Inflammatory macrophage (primary cell): ENCODE data around the gene RRP8.

Experiments used
- DNase-seq, 2 donors: peaks; one replicate each; pipeline ENCODE4 v3.0.0-alpha.2; 2020 to 2022

RRP8 gene

GRCh38 chr11:6599449-6599848 is 4.0 kb downstream of the RRP8 start:
- no peak for DNase-seq

DNA sequence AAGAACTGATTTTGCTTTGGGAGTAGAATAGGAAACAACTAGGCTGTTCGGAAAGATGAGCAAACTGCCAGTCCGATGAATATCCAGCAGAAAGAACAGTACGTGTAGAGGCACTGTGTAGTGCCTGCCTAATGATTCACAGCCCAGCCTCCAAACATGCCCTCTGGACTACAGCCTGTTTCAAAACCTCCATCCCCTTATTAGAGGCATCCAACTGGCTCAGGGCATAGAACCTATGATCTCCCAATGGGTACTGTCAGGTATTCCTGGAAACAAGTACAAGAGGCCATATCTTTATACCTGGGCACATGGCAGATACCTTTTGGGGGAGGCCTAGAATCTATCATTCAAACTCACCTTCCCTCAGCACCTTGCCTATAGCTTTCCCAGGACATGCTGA is 4.9 kb downstream of the RRP8 start:
- DNase-seq, result no peak

DNA sequence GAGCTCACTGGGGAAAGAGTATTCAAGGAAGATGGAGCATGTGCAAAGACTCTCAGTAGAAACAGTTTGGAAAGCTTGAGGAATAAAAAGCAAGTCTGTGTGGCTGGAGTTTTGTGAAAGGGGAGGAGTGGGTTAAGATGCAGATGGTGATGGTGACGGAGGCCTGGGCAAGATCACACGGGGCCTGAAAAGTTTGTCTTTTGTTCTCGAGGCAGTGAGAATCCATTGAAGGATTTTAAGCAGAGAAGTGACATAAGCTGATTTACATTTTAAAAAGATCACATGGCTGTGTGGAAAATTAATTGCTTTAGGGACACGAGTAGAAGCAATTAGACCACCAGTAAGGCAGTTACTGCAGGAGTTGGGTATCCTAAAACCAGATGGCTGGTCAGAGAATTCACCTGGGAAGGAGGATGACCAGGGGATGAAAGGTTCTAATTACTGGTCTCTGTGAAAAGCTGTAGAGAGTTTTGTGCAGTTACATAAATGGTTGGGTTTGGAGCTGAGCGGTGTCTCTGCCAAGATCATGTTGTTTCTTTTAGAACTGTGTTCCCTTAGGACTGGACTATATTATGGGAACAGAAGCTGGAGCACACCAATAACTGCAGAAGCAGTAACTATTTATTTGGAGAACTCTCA is 7.1 kb downstream of the RRP8 start:
- no peak for DNase-seq

DNA sequence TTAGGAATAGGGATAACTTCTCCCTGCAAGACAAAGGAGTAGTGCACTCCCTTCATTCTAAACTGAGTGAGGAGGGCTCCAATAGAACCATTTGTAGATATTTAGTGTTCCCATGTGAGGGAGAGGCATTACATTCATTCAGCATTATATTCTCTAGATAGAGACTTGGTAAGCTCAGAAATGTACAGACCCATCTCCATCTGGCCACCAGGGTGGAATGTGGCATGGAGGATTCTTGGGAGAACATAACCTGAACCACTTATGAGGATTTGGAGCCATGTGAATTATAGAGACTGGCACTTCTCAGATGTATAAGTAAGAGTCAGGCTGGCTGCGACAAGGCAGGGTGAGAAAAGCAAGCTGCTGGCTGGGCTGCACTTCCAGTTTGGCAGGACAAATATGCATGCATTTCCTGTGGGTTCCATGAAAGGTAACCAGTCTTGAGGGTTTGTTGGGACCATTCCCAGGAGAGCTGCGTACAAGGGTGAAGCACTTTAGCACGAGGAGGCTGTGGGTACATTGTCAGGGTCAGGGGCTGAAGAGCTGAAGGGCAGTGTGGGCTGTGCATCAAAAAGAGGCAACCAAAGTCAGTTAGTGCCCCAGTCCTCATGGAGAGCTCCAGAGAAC is 9.2 kb downstream of the RRP8 start:
- DNase-seq, result no peak

DNA sequence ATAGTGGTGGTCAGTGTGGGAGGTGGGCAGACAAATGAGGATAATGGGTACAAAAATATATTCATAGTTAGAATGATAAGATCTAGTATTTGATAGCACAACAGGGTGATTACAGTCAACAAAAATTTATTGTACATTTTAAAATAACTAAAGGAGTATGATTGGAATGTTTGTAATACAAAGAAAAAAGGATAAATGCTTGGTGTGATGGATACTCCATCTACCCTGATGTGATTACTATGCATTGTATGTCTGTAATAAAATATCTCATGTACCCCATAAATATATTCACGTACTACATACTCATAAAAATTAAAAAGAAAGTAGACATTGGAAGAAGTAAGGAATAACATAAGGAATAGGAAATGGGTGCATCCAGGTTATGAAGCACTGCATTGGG is 15.4 kb downstream of the RRP8 start:
- no peak for DNase-seq

DNA sequence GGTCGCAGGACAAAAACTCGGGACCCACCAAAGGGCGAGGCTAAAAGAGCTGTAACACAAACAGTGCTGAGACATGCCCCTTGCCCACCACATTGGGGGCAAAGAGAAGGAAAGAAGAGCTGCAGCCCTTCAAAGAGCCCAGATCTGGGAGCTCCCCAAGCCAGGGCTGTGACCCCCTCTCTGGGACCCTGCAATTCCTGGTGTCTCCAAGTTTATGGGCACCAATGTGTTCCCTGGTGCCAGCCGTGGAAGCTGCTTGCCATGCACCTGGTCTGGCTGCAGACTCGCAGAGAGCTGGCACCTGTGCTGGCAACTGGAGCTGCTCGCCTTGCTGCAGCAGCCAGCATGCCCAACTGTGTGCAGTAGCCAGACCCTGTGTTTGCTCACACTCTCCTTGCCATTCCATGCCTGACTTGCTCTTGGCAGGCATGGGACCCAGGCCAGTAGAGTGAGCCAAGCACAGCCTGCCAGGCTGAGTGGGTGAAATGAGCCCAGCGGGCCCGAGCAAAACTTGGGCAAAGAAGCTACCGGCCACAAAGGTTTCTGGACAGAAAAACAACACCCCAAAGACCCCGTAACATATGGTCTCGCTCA is 16.0 kb downstream of the RRP8 start:
- no peak for DNase-seq

DNA sequence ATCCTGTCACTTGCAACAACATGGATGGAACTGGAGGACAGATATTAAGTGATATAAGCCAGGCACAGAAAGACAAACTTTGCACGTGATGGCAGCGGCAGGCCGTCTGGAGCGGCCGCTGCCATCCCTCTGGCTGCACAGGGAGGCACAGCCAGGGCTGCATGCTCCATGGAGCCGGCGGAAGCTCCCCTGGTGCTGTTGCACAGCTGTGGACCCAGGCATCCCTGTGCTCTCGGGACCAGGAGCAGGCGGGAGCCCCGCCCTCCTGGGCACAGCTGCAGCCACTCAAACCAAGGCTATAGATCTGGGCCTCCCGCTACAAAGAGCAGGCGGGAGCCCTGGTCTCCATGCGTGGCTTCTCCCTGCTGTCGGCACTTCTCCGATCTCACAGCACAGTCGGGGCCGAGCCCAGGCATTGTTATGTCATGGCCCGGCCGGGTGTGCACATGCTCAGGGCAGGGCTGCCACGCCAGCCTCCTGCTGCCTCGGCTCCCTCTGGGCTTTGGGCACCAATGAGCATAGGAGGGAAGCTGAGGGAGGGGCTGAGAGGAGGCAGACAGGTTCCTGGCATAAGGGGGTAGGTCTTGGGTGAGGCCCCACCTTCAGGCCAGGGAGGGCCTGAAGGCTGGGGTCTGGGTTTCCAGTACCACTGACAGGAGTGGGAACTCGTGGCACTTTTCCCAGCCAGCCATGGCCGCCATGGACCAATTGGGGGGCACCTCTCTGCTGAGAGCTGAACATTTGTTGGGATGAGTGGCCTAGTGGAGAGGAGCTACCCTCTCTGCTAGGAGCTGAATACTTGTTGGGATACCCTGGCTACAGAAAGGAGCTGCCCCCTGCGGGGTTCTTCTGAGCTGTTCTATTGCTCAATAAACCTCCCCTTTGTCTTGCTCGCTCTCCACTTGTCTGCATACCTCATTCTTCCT is 16.7 kb downstream of the RRP8 start:
- DNase-seq, result no peak

- DNase-seq, result no peak
Observed at GRCh38 chr11:6584528-6584927, 18.9 kb downstream of the RRP8 start.

DNA sequence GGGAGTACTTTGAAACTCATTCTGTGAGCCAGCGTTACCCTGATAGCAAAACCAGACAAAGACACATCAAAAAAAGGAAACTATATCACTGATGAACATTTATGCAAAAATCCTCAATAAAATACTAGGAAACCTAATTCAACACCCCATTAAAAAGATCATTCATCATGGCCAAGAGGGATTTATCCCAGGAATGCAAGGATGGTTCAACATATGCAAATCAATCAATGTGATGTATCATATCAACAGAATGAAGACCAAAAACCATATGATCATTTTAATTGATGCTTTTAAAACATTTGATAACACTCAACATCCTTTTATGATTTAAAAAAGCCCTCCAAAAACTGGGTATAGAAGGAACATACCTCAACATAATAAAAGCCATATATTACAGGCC is 19.8 kb downstream of the RRP8 start:
- DNase-seq, result no peak

DNA sequence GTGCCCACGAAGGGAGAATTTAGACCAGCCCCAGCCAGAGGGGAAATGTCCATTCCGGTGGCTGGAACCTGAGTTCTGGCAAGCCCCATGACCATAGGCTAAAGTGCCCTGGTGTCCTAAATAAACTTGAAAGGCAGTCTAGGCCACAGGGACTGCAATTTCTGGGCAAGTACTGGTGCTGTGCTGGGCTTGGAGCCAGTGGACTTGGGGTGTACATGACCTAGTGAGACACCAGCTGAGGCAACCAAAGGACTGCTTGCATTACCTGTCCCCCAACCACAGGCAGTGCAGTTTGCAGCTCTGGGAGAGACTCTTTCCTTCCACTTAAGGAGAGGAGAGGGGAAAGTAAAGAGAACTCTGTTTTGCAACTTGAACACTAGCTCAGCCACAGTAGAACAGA is 23.7 kb downstream of the RRP8 start:
- DNase-seq, result no peak

- no peak for DNase-seq
Observed at GRCh38 chr11:6578134-6578533, 25.3 kb downstream of the RRP8 start.

GRCh38 chr11:6576471-6577373 is 26.7 kb downstream of the RRP8 start:
- DNase-seq, result peak; percentile 13 to 26

DNA sequence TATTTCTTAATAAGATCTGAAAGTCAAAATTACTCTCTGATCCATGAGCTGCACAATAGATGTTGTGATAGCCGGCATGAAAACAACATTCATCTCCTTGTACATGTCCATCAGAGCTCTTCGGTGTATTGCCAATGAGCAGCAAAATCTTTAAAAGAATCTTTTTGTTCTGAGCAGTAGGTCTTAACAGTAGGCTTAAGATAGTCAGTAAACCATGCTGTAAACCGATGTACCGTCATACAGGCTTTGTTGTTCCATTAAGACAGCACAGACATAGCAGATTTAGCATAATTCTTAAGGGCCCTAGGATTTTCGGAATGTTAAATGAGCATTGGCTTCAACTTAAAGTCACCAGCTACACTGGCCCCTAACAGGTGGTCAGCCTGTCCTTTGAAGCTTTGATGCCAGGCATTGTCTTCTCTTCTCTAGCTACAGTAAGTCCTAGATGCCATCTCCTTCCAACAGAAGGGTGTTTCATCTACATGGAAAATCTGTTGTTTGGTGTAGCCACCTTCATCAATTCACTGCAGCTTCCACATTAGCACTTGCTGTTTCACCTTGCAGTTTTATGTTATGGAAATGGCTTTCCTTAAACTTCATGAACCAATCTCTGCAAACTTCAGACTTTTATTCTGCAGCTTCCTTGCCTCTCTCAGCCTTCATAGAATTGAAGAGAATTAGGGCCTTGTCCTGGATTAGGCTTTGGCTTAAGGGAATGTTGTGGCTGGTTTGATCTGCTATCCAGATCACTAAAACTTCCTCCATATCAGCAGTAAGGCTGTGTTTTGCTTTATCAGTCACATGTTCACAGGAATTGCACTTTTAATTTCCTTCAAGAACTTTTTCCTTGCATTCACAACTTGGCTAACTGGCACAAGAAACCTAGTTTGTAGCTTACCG is 28.4 kb downstream of the RRP8 start:
- DNase-seq, result no peak

- DNase-seq, result no peak
Observed at GRCh38 chr11:6572215-6572614, 31.2 kb downstream of the RRP8 start.

- DNase-seq, result no peak
Observed at GRCh38 chr11:6571434-6572008, 31.9 kb downstream of the RRP8 start.

DNA sequence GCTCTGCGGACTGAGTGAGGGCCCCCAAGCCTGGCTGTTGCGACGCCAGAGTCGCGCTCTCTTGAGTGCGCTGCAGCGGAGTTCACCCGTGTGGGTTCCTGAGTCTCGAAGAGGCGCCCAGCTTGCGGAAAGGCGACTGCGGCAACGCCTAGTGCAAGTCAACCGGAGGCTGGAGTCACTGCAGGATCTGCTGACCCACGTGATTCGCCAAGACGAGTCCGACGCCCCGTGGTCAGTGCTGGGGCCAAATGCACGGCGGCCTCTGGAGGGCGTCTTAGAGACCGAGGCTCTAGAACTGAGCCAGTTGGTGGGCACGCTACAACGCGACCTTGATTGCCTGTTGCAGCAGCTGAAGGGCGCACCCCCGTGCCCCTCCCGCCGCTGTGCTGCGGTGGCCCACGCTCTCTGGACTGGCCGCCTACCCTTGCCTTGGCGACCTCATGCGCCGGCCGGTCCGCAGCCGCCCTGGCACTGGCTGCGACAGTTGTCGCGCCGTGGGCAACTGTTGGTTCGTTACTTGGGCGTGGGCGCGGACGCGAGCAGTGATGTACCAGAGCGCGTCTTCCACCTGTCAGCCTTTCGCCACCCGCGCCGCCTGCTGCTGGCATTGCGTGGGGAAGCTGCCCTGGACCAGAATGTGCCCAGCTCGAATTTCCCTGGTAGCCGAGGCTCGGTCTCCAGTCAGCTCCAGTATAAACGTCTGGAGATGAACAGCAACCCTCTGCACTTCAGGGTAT is 32.6 kb downstream of the RRP8 start:
- DNase-seq, result no peak

DNA sequence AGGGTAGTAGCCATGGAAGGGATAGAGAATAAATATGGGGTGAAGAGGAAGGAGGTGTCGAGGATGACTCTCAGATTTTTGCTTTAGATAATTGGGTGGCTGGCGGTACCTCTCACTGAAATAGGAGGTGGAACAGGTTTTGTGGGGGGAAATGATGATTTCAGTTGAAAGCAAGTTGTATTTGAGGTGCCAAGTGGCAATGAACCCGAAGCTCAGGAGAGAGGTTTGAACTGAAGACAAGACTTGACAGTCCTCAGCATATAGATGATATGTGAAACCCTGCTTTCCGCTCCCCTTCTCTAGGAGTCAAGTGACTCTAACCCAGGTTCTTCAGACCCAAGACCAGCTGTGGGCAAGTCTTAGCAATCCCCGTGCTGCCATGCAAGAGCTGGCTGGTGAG is 33.7 kb downstream of the RRP8 start:
- DNase-seq, result no peak

DNA sequence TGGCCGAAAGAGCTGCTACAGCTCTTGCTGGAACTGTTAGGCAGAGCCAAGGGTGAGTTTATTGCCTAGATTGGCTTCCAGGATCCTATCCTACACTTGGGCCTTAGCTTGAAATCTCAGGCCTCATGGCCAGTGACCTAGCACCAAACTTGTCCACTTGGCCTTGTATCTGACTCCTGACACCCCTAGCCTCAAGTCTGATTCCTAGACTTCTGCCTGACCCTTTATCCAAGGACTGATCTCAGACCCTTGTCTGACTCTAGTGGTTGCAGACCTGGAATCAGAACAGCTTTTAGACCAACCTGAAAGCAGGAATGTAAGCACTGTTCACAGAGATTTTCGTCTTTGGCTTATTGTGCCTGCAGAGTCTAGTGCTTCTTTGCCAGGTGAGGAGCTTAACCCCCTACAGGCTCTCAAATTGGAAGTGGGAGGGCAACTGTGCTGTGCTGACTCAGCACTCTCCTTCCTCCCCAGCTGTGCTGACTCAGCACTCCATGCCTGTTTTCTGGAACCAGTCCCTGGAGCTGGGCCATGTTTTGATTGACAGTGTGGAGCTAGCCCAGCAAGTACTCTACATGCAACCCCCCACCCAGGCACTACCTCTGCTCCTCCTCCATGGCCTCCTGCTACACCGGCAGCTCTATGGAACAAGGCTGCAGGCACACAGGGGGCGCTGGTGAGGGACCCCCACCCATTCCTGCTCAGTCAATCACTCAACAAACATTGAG is 35.1 kb downstream of the RRP8 start:
- no peak for DNase-seq

GRCh38 chr11:6567371-6567745 is 36.1 kb downstream of the RRP8 start:
- no peak for DNase-seq
